ACC112 (cell line): Measurements from ENCODE around the gene KIF5C.

ENCODE experiments used
- H2AFZ ChIP-seq: fragments of 200-600 bp; sonication (generic); one replicate; pipeline ENCODE4 v1.6.0; 2017; ENCODE audit warnings: antibody characterized with exemption, low read length; ENCODE audit not compliant: unreplicated experiment
- H3K27ac ChIP-seq: fragments of 200-600 bp; sonication (generic); 2 replicates; pipeline ENCODE4 v1.5.1; 2014; ENCODE audit warnings: low read depth, mild to moderate bottlenecking, antibody characterized with exemption, low read length, moderate library complexity
- H3K27me3 ChIP-seq: fragments of 200-600 bp; sonication (generic); 2 replicates; pipeline ENCODE4 v1.6.1; 2014; ENCODE audit warnings: mild to moderate bottlenecking, antibody characterized with exemption, low read length, moderate library complexity, mixed read lengths; ENCODE audit not compliant: insufficient read depth
- H3K36me3 ChIP-seq: fragments of 200-600 bp; sonication (generic); 2 replicates; pipeline ENCODE4 v1.6.1; 2016; ENCODE audit warnings: mild to moderate bottlenecking, antibody characterized with exemption, low read length, moderate library complexity, mixed read lengths; ENCODE audit not compliant: insufficient read depth
- H3K4me1 ChIP-seq: fragments of 200-600 bp; sonication (generic); one replicate; pipeline ENCODE4 v1.6.1; 2016; ENCODE audit warnings: low read length, mixed read lengths; ENCODE audit not compliant: insufficient read depth, unreplicated experiment, control insufficient read depth
- H3K4me3 ChIP-seq: fragments of 200-600 bp; sonication (generic); 2 replicates; pipeline ENCODE4 v1.5.1; 2014; ENCODE audit warnings: mild to moderate bottlenecking, low read depth, low read length
- H3K79me2 ChIP-seq: fragments of 200-600 bp; sonication (generic); one replicate; pipeline ENCODE4 v1.6.0; 2016; ENCODE audit warnings: low read length; ENCODE audit not compliant: control insufficient read depth, unreplicated experiment, insufficient read depth

KIF5C gene

DNA sequence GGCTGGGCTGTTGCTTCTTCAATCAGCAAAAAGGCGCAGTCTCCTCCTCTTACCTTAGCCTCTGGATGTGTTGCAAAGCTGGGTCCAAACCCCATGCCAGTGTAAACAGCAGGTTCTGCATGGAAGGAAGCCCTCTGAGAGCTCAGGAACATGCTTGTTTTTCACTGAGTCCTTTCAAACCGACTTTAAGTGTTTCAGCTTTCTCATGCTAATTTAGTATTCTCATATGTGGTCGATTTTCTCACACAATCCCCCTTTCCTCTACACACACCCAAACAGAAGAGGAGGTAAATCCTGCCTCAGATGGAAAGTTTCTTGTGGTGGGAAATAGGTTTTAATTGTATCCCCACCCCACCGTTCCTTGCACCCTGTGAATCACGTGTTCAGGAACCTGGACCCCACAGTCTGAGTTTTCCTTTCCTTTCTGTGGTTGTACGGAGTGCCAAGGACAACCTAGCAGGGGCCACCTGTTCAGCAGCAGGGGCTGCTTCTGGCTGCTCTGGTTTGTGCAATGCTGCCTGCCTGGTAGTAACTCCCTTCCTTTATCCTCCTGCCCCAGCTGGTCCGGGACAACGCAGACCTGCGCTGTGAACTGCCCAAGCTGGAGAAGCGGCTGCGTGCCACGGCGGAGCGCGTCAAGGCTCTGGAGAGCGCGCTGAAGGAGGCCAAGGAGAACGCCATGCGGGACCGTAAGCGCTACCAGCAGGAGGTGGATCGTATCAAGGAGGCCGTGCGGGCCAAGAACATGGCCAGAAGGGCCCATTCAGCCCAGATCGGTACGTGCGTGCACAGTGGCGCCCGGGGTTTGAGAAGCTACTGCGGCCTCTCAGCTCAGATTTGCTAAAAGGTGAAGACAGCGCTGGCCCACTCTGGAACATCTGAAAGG, 134.8 kb downstream of the KIF5C start:
- H3K27me3 ChIP-seq: peaks cover 46% of the 10 kb centered on the region
- no peaks in the 10 kb centered on the region for H3K36me3 ChIP-seq
- no peaks in the 10 kb centered on the region for H3K4me1 ChIP-seq
- H3K79me2 ChIP-seq: no peaks in the 10 kb centered on the region
- no peak overlapping the region for H3K4me3 ChIP-seq
- no peak overlapping the region for H2AFZ ChIP-seq
- H3K27ac ChIP-seq: no peak overlapping the region

DNA sequence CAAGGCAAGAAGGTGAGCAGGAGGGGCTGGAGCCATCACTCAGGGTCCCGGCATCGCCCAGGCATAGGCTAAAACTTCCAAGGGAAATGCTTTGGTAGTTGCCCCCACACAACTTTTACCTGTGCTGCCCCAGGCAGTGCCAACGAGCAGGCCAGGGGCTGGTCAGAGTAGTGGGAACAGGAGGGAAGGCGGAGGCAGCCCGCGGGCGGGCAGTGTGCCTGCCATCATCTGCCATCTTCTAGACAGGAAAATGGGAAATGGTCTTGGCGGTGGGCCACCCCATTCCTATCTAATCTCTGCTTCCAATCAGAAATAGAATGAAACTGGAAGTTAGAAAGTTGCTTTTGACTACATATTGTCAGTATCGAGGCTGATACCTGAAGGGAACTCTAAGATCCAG, 137.5 kb downstream of the KIF5C start:
- H2AFZ ChIP-seq: no peak overlapping the region
- no peak overlapping the region for H3K4me3 ChIP-seq
- no peaks in the 10 kb centered on the region for H3K79me2 ChIP-seq
- H3K4me1 ChIP-seq: no peaks in the 10 kb centered on the region
- H3K27me3 ChIP-seq: peaks cover 25% of the 10 kb centered on the region
- no peaks in the 10 kb centered on the region for H3K36me3 ChIP-seq
- H3K27ac ChIP-seq: no peak overlapping the region

DNA sequence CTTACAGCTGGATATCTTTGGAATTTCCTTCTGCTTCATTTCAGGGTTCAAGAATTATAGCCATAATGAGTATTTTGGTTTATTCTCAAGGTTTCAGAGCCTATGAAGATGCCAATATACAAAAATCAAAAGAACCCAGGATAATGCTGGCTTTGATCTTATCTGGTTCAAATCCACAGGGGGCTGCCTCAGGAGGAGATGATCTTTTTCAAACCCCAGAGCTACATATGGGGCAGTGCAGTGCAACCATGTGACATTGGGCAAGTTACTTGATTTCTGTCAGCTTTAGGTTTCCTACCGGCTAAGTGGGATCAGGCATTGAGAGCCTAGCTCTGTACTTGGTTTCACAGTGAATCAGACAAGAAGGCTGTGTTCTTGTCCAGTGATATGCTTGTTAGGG, 140.5 kb downstream of the KIF5C start:
- no peaks in the 10 kb centered on the region for H3K4me1 ChIP-seq
- H3K79me2 ChIP-seq: no peaks in the 10 kb centered on the region
- H3K27me3 ChIP-seq: peaks cover 20% of the 10 kb centered on the region
- no peaks in the 10 kb centered on the region for H3K36me3 ChIP-seq
- no peak overlapping the region for H2AFZ ChIP-seq
- H3K4me3 ChIP-seq: no peak overlapping the region
- no peak overlapping the region for H3K27ac ChIP-seq

DNA sequence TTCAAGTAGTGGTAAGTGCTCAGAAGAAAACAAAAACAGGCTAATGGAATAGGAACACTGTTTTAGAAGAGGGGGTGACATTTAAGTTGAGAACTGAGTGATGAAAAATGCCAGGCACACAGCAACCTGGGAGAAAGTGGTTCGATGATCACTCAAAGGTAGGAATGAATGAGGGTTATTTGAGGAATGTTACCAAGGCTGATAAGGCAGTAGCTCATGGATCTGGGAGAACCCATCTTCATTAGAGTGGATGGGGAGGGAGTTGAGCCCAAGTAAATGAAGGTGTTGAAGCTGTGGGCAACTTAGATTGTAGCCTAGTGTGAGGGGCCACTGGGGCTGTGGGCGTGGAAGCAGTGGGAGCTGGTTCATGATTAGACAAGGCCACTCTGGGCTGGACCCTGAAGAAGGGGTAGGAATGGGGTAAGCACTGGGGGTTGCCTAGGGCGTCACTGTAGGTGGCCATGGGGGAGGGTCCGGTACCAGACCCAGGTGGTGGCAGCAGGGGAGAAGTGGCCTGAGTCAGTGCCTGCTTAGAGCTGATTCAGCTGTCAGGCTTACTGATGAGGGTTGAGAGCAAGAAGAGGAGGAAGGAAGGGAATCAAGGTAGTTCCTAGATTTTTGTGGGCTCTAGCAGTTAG, 141.0 kb downstream of the KIF5C start:
- H3K79me2 ChIP-seq: no peaks in the 10 kb centered on the region
- H2AFZ ChIP-seq: no peak overlapping the region
- H3K36me3 ChIP-seq: no peaks in the 10 kb centered on the region
- no peaks in the 10 kb centered on the region for H3K4me1 ChIP-seq
- peaks cover 17% of the 10 kb centered on the region for H3K27me3 ChIP-seq
- H3K4me3 ChIP-seq: no peak overlapping the region
- H3K27ac ChIP-seq: no peak overlapping the region

DNA sequence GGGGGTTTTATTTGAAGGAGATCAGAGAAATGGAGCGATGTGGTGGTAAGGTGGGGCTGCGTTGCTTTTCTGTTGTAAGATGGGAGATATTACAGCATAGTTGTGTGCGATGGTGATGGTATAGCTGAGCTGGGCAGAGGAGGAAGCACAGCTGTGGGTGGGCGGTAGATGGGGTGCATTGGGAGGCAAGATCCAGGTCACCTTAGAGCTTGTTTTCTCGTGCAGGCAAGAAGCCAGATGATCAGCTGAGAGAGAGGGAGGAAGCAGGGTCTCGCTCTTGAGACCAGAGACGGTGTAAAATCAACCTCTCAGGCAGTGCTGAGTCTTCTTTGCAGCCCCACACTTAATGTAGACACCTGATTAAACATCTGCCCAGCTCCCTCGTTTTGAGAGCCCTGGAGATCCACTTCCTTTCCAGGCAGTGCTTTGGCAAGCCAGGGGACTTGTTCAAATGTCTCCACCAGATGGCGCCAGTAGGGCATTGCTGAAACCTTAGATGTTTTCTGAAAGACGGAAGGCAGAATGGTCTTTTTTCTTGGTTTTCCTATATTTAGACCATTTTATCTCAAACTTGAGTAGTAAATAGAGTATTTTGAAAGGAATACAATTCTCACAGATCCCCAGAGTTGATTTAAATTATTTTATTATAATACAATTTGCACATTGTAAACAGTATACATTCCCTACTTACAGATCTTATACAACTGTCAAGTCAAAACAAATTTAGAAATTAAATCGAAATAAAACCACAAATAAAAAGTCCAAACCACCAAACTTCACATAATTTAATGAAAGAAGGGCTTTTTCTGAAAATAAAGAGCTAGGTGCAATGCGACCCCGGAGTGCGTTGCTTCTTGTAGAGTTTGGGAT, 142.3 kb downstream of the KIF5C start:
- H3K27ac ChIP-seq: no peak overlapping the region
- no peaks in the 10 kb centered on the region for H3K36me3 ChIP-seq
- H3K79me2 ChIP-seq: no peaks in the 10 kb centered on the region
- H3K27me3 ChIP-seq: peaks cover 10% of the 10 kb centered on the region; the same call in 1 of the 2 replicates
- no peaks in the 10 kb centered on the region for H3K4me1 ChIP-seq
- no peak overlapping the region for H3K4me3 ChIP-seq
- no peak overlapping the region for H2AFZ ChIP-seq

DNA sequence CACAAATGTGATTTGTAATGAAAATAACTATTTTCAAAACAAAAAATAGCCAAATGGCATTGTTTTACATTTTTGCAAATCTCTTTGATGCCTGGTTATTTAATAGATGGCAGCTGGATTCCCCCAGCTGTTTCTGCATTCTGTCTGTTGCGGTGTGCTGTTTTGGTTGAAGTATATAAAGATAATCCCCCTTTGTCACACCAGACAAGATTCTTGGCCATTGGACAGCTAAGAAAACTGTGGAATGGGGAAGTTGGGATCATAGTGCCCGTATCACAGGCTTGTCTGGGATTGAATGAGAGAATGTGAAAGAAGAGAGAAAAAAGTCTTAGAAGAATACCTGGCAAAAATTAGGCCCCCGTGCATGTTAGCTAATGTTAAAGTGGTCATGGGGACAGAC, 144.0 kb downstream of the KIF5C start:
- Histone ChIP-seq H3K27ac (no peak overlapping the region), H3K36me3 (no peaks in the 10 kb centered on the region), H3K4me3 (no peak overlapping the region), H3K79me2 (no peaks in the 10 kb centered on the region), H3K27me3 (peaks cover 18% of the 10 kb centered on the region; the same call in 1 of the 2 replicates), H3K4me1 (no peaks in the 10 kb centered on the region), H2AFZ (no peak overlapping the region)

DNA sequence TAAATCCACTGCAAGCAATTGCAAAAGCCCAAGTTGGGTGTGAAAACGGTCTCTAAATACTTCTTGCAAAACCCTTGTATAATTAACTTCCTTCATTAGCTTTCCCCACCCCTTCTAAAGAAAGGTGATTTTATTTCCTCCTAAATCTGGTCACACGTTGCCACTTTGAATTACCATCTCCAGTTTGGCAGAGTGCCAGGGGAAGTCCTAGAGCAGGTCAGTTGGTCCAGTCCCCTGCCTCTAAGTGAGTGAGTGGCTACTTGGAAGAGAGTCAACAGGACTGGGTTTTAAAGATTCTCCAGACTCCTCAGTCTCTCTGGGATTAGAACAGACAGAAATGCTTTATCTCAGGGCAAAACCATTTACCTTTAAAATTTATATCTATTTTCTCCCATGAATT, 144.7 kb downstream of the KIF5C start:
- H3K27me3 ChIP-seq: peaks cover 20% of the 10 kb centered on the region
- H3K36me3 ChIP-seq: no peaks in the 10 kb centered on the region
- no peaks in the 10 kb centered on the region for H3K79me2 ChIP-seq
- no peak overlapping the region for H2AFZ ChIP-seq
- no peak overlapping the region for H3K27ac ChIP-seq
- no peaks in the 10 kb centered on the region for H3K4me1 ChIP-seq
- H3K4me3 ChIP-seq: no peak overlapping the region

DNA sequence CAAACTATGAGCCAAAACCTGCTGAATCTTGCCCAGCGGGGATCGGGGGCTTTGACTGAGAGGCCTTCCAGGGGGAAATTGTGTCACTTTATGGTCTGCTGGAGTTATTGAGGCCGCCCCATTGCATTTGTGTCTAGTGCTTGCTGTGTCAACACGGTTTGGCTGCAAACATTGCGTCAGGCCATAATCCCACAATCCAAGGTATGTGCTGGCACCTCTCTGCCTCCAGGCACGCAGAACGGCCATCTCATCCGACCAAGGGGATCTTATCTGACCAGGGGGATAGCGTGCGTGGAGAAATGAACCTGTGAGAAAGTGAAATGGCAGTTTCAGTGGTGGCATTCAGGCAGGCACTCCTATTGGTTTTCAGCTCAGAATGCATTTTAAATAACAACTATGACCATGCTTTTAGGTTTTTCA, 145.4 kb downstream of the KIF5C start:
- no peaks in the 10 kb centered on the region for H3K79me2 ChIP-seq
- H3K4me3 ChIP-seq: no peak overlapping the region
- H3K36me3 ChIP-seq: no peaks in the 10 kb centered on the region
- H3K27ac ChIP-seq: no peak overlapping the region
- H2AFZ ChIP-seq: no peak overlapping the region
- peaks cover 26% of the 10 kb centered on the region for H3K27me3 ChIP-seq
- no peaks in the 10 kb centered on the region for H3K4me1 ChIP-seq

DNA sequence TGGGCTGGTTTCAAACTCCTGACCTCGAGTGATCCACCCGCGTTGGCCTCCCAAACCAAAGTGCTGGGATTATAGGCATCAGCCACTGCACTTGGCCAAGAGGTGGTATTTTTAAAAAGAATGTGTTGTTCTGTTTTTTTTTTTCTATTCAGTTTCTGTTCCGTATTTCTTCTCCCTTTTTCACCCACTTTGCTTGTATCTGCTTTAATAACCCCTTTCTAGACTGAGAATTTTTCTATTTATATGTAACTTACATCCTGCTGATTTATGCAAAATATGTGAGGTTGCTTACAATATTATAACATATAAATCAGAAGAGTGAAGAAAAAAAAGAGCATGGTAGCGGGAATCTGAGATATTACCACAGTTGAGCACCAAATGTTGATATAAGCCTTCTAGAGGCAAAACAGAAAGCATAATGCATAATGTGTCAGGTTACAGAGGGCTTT, 146.3 kb downstream of the KIF5C start:
- Histone ChIP-seq H3K4me3 (no peak overlapping the region), H3K36me3 (no peaks in the 10 kb centered on the region), H3K27ac (no peak overlapping the region), H2AFZ (no peak overlapping the region), H3K79me2 (no peaks in the 10 kb centered on the region), H3K27me3 (peaks cover 30% of the 10 kb centered on the region), H3K4me1 (no peaks in the 10 kb centered on the region)

DNA sequence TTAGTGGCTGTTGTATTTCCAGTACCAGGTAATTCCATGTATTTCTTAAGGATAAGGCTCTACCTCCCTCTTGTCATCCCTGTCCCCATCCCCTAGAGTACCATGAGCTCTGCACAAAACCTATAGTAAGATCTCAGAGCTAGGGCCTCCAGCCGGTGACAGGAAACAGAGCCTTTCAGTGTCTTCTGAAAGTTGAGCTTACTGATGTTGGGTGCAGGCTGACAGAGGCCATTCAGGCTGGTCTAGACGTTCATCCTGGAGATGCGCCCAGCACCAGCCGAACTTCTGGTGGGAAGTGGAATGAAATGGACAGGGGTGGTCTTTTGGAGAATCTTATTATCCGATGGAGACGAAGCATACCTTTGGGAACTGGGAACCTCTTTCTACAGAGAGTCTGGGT, 146.7 kb downstream of the KIF5C start:
- H3K27ac ChIP-seq: no peak overlapping the region
- peaks cover 34% of the 10 kb centered on the region for H3K27me3 ChIP-seq
- no peaks in the 10 kb centered on the region for H3K4me1 ChIP-seq
- H2AFZ ChIP-seq: no peak overlapping the region
- no peaks in the 10 kb centered on the region for H3K36me3 ChIP-seq
- no peak overlapping the region for H3K4me3 ChIP-seq
- H3K79me2 ChIP-seq: no peaks in the 10 kb centered on the region
